Measurements from ENCODE around the gene TSPAN31. TPM values are rescaled to one million over a fixed set of nuclear protein-coding genes. Genes with fewer than 3 reads are reported as not detected.

TSPAN31 gene
- total RNA-seq, 1 donor: 62.2 TPM

GRCh38 chr12:57765698-57766463 is 21.0 kb downstream of the TSPAN31 start:
- peak overlapping the region; percentile 49 for H3K4me3 ChIP-seq (ENCODE audit: low read depth, low read length)
- TF ChIP-seq, protein P1, sequence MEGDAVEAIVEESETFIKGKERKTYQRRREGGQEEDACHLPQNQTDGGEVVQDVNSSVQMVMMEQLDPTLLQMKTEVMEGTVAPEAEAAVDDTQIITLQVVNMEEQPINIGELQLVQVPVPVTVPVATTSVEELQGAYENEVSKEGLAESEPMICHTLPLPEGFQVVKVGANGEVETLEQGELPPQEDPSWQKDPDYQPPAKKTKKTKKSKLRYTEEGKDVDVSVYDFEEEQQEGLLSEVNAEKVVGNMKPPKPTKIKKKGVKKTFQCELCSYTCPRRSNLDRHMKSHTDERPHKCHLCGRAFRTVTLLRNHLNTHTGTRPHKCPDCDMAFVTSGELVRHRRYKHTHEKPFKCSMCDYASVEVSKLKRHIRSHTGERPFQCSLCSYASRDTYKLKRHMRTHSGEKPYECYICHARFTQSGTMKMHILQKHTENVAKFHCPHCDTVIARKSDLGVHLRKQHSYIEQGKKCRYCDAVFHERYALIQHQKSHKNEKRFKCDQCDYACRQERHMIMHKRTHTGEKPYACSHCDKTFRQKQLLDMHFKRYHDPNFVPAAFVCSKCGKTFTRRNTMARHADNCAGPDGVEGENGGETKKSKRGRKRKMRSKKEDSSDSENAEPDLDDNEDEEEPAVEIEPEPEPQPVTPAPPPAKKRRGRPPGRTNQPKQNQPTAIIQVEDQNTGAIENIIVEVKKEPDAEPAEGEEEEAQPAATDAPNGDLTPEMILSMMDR (IDR thresholded peaks at IDR 0.05; ENCODE audit: insufficient read depth, low read depth, low read length): no peak
- no peak for DNase-seq (ENCODE audit: low read depth)

DNA sequence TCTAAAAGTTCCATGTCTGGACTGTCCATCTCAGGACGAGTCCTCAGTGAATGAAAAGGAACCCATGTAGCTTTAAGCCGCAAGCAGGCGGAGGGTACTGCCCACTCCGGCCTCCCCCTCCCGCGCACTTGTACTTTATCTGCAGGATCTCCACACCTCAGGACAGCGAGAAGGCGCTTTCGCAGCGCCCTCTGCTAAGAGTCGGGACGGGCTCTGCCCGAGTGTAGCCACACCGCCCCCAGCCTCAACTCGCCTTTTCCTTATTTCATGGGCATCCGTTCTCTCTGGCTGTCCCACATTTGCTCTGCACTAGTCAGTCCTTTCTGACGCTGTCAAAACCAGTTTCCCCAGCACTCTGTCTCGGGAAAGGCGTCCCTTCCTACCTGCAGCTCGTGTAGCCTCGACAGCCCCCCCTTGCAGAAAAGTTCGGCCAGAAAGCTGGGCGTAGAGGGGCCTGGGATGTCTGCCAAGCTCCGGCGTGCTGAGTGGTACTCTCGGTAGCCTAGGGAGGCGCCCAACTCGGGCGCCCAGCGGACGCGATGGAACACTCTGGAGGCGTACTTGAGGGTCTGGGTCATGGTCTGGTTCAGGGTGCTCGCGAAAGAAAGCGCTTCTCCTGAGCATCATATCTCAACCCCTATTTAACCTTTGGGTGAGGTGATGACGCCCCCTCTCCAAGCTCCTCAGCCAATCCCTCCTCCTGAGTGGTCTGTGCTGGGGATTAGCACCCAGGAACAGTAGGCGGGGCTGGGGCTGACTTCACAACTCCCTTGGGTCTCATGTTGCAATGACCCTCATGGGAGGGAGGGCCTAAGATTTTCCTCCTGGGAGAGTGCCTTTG is 21.8 kb downstream of the TSPAN31 start, which contains the start of gene CYP27B1:
Gene CYP27B1 (minus strand): TSS at position 615 of the 841 bp plus-strand sequence. CDS start 37 bp downstream, at position 578.
- DNase-seq (ENCODE audit: low read depth): peak; percentile 79

DNA sequence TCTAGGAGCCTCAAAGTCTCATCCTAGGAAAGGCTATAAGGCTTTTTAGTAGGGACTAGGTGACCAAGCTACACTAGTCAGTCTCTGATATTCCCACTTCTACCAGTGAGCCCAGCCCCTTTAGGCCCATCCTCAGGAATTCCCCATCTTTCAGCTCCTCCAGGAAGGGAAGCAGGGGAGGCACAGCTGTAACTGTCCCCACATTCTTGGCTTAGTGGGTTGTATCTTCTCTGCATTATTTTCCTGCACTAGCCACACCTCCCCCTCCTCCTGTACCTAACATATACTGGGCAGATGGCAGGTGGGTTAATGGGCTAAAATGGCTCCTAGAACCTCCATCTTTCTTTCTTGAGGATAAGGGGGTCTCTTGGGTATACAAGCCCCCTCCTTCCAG is 22.5 kb downstream of the TSPAN31 start:
- TF ChIP-seq, protein P1 (IDR thresholded peaks at IDR 0.05; ENCODE audit: insufficient read depth, low read depth, low read length): no peak
- no peak for DNase-seq (ENCODE audit: low read depth)
- H3K4me3 ChIP-seq (ENCODE audit: low read depth, low read length): no peak overlapping the region

More for the DNA sequence above, 21.8 kb downstream of the TSPAN31 start, which contains the start of gene CYP27B1:
- H3K4me3 ChIP-seq (ENCODE audit: low read depth, low read length): peak within 1 kb of the TSS; percentile 49
- TF ChIP-seq, protein P1 (IDR thresholded peaks at IDR 0.05; ENCODE audit: insufficient read depth, low read depth, low read length): no peak

- TF ChIP-seq, protein P1 (IDR thresholded peaks at IDR 0.05; ENCODE audit: insufficient read depth, low read depth, low read length): no peak
- H3K4me3 ChIP-seq (ENCODE audit: low read depth, low read length): no peak overlapping the region
- DNase-seq (ENCODE audit: low read depth): no peak
Measured at GRCh38 chr12:57767876-57768275, 23.0 kb downstream of the TSPAN31 start.

GRCh38 chr12:57769594-57769993 is 24.8 kb downstream of the TSPAN31 start:
- no peak for DNase-seq (ENCODE audit: low read depth)
- no peak overlapping the region for H3K4me3 ChIP-seq (ENCODE audit: low read depth, low read length)
- TF ChIP-seq, protein P1 (IDR thresholded peaks at IDR 0.05; ENCODE audit: insufficient read depth, low read depth, low read length): no peak

DNA sequence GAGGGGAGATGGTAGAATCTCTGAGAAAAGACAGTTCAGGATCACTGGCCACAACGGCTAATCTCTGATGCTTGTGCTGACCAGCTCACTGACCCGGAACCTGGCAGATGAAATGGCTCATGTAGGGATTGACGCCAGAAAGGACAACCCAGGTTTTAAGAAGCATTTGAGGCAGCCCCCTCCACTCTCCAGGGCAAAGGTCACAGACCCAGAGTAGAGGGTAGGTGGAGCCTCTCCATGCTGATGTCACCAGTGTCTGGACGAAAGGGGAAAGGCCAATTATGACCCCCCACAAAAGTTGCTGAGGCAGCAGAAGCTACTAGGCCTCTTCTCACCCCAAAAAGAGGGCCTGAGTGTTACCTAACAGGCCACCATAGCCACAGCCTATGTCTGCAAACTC is 25.9 kb downstream of the TSPAN31 start:
- H3K4me3 ChIP-seq (ENCODE audit: low read depth, low read length): no peak overlapping the region
- no peak for DNase-seq (ENCODE audit: low read depth)
- TF ChIP-seq, protein P1 (IDR thresholded peaks at IDR 0.05; ENCODE audit: insufficient read depth, low read depth, low read length): no peak

Data from fibroblast of villous mesenchyme (primary cell).